ENCODE results near the gene MDFIC2.
"Not testable (repeated sequence)": the region's sequence is repeated elsewhere in the genome, so short reads cannot be mapped to it uniquely, and the experiment has no call there.

The MDFIC2 gene

DNA sequence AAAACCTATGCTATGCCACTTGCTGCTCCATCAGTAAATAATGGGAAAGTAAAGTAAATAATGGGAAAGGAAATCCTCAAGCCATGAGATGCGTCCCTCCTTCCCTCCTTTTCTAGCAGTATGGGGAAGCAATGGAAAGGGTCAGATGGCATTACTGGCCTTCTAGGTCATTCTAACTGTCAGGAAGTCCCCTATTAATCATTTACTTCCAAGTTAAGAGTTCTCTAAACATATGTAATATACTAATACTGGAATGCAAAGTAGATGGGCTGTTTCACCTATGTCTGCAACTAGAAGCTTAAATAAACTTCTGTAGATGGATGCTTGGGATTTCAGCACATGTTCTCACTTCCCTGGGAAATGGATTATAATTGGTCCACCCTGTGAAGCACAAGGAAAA, 55.9 kb downstream of the MDFIC2 start:
- DNase-seq: no peak

DNA sequence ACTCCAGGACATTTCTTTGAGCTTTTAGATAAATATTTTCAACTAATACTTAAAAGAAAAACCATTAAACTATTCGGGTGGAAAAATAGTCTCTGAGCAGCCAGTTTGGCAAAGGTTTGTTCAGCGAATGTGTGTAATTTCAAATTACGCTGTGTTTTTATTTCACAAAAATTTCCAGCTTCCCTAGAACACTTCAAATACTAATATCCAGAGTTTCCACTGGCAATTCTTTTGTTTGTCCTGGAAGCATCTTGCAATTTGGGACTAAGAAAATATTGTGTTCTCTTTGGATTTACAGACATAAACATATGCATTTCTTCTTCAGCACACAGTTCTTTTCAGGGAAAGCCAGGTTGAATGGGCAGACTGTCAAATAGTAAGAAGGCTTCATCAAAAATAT, 61.9 kb downstream of the MDFIC2 start:
- no peak for DNase-seq

DNA sequence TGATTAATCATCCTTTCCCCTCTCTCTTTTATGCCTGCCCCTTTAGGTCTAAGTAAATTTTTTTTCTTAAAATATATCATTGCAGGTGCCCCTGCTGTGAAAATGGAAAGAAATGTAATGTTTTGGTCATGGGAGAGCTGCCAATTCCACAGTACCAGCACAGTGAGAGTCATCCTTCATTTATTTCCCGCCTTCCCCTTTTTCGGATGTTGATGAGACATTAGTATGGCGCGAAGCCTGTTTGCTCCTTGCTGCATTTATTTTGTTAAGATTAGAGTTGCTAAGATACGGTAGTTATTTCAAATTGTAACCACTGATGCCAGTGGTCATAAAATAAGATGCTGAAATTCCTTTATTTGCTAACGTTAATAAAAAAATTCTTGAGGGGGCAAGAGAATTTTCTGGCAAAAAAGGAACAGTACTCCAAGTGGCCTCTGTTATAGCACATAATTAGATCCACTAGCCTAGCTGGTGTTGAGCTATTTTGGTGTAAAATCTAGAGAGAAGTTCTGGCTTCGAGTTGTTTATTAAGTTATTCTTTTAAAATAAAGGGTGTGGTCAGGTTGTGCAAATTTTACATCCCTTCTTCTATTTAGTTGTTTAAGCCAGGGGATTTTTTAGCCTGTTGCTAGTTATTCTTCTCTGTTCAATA, 62.8 kb downstream of the MDFIC2 start:
- no peak for DNase-seq

DNA sequence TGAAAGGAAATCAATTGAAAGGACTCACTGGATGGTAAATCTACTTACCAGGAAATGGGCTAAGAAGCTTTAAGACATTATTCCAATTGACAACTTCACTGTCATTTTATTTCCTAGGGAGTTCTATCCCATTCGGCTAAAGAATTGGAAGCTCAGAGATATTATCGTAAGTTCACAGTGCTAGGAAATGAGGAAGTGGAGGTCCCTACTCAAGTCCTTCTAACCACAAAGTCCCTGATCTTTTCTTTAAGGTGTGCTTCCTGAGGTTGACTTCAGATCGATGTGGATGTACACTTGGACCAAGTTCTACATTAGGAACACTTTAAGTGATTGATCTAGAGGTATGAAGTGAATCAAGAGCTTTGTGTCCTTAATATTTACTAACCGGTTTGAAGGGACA, 63.6 kb downstream of the MDFIC2 start:
- no peak for DNase-seq

DNA sequence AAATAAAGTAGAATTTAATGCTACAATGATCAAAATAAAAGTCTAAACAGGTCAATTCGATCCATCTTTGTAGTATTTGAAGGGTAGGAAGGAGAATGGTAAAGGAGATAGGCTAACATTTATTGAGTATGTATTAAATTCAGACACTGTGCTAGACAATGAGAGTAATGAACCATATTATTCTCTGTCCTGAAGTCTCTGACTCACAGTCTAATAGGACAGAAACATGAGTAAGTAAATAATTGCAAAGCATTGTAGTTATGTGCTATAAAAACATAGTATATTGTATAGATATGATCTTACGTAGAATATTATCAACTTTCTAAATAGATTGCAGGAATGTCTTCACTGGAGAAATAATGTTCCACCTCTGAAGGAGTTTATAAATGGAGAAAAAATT, 64.5 kb downstream of the MDFIC2 start:
- DNase-seq: no peak

DNA sequence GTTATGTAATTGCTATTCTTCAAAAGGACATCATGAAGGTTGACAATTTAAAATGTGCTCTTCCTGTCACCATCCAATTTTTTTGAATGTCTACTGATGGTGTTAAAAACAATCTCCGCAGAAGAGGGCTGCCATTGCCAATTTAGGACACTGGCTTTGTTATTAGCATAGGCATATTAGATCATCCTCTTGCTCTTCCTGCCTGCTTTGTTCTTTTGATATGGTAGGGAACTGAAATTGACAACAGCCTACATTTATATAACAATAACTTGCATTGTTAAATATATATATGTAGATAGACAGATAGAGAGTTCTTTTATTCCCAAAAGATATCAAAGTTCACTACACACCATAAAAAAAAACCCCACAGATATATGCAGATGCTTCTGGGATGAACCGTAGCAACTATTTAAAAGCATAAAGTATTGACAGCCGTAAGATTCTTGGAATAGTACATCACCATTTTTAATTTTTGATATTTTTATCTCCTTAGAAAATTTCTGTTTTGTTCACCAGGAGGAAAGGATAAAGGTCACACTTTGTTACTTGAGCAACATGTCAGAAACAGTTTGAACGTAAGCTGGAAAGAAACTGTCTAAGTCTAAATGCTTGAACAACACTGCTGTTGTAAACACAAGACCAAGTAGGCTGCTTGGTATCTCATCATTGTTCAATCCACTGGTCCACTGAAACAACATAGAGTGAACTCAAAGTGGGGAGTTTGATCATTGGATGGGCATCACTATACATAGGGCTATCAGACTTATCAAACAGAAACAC, 66.5 kb downstream of the MDFIC2 start:
- no peak for DNase-seq

DNA sequence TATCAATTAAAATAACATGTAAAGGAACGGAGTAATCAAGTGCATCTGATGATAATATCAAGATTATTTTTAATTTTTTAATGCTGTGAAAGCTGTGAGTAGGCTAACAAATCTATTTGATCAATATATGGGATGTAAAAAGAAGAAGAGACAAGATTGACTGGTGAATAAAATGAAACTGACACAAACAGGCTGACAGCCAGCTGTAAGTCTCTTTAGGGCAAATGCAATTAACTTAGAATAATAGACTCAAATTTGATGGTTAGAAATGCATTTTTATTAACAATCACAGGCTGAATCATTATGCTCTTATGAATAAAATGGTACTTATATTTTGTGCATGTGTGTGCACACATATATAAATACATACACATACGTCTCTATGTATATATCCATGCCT, 68.0 kb downstream of the MDFIC2 start:
- DNase-seq: no peak

DNA sequence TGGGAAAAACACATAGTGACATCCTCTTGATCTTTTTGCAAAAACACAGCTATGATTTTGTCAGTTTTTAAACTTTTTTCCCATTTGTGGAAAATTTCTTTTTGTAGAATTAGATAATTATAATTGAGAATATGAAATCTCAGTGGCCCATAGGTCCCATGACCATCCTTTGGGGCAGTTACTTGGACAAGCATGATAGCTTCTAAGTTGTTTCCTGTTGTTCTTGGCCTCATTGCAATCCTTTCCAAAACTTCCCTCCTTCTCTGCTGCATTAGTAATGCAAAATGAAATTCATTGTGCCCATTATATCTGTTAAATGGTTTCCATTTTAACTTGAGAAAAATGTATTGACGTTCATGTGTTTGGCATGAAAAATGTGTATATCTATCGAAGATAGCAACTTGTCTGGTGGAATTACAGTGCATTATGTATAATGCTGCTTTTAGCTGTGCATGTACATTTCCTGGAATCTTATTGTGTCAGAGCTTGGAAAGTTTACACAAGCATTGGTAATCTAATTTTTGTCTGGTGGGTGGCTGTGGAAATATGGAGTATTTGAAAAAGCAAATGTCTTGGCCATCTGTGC, 70.0 kb downstream of the MDFIC2 start:
- no peak for DNase-seq

DNA sequence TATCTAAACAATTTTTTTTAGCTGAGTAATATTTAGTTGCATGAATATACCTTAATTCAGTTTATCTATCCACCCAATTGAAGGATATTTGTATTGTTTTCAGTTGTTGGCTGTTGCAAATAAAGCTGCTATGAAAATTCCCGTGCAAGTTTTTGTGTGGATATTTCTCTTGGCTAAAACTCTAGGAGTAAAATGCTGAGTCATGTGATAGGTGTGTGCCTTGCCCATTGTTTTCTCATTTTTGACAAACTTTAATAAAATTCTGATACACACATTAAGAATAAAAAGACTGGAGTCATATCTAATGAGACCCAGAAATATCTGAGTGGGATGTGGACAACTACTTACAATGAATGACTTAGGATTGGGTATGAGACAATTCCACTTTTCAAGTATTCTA, 78.6 kb downstream of the MDFIC2 start:
- DNase-seq: no peak

DNA sequence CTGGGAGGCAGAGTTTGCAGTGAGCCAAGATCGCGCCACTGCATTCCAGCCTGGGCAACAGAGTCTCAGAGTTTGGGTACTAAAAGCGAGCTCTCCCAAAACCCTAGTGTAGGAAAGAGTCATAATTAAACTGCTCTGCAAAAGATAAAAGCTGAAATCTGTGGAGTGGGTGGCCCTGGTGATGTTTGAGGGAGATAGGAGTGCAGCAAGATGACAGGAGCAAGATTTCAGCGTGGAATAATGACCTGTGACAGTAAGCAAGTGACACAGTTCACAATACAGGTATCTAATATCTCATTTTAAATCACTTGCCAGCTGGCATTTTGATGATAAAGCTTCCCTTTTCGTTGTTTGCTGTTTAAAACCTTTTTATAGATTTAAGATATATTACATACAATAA, 79.3 kb downstream of the MDFIC2 start:
- DNase-seq: no peak

DNA sequence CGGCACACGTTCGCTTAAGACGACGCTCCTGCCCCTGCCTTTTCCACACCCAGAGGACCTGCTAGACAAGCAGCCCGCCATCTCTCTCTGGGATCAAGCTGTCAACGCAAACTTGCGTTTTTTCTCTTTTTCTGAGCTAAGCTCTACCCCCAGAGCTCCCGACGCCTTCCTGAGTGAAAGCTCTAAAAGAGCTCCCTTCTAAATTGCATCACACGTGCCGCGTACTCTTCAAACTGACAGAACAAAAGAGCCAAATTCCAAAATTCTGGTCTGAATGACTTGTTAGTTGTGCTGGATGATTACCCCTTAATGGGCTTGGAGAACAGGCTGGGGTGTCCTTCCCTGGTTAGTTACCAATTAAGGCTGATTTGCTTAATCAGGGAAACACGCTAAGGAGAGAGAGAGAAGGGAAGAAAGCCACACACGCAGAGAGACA, 81.2 kb downstream of the MDFIC2 start:
- no peak for DNase-seq

DNA sequence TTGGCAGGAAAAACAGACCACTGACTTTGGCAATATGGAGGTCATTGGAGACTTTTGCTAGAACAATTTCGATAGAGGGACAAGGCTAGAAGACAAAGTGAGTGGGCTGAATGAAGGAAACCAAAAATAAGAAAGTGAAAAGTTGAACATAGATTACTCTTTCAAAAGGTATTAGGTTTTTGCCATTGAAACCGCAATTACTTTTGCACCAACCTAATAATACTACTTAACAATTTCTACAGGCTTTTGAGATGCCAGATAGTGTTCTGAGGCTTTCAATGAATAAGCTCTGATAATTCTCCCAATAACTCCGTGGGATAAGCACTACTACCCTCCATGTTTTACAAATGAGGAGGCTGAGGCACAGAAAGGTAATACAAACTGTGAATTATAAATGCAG, 85.0 kb downstream of the MDFIC2 start:
- no peak for DNase-seq

DNA sequence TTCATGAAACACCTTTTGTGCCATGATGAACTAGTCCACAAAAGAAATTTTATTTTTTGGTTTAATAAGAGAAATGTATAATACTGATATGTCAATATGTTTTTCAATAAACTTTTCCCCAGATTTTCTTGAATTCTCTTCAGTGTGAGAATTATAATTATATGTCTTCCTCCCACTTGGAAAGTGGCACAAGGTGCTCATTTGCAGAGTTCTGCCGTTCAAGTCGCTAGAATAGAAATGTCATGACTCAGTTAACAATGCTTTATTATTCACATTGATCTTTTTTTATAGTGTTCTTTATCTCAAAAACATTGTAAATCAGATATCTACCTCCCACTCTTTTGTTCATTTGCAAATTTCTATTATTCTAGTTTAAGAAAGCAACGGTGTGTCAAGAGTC, 87.3 kb downstream of the MDFIC2 start:
- no peak for DNase-seq

DNA sequence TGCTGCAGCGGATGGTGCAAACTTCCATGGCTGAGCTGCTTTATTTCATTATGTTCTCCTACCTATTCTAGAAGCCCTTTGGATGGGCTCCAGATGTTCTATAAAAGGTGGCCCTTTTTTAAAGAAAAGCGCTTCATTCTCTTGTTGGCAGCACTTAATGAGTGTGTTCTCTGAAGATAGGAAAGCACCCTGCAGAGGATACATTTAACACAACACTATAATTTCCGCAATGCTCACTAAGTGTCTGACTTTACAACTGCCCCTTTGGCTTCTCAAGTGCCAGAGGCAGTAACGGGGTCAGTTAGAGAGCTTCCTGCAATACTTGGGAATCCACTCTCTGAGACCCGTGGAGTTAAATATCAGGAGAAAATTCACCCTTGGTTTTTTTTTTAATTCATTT, 88.1 kb downstream of the MDFIC2 start:
- no peak for DNase-seq

DNA sequence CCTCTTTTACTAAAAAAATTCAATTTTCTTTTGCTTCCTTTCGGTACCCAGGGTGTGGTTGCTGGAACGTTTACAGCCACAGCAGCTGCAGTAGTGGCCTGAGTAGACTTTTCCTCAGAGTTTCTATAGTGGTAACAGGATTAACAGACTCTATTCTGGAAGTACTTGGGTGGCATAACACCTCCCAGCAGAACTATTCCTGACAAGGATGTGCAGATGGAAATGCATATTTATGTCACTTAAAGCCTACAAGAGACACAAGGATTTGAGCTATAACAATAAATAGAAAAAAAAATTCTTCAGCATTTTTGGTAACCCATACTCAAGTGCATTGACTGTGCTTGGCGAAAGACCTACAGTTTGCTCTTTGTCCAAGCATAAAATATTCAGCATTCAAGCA, 94.0 kb downstream of the MDFIC2 start:
- no peak for DNase-seq

DNA sequence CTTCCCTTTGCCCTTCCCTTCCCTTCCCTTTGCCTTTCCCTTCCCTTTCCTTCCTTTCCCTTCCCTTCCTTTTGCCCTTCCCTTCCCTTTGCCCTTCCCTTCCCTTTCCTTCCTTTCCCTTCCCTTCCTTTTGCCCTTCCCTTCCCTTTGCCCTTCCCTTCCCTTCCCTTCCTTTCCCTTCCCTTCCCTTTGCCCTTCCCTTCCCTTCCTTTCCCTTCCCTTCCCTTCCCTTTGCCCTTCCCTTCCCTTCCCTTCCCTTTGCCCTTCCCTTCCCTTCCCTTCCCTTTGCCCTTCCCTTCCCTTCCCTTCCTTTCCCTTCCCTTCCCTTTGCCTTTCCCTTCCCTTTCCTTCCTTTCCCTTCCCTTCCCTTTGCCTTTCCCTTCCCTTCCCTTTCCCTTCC, 101.2 kb downstream of the MDFIC2 start:
- DNase-seq: not testable (repeated sequence)

DNA sequence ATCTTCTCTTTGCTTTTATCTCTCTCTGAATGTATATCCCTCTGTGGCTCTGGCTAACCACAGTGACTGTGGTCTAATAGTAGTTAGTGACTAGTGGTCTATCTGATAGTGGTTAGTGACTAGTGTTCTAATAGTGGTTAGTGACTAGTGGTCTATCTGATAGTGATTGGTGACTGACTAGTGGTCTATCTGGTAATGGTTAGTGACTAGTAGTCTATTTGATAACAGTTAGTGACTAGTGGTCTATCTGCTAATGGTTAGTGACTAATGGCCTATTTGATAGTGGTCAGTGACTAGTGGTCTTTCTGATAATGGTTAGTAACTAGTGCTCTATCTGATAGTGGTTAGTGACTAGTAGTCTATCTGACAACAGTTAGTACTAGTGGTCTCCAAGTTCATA, 110.5 kb downstream of the MDFIC2 start:
- no peak for DNase-seq

DNA sequence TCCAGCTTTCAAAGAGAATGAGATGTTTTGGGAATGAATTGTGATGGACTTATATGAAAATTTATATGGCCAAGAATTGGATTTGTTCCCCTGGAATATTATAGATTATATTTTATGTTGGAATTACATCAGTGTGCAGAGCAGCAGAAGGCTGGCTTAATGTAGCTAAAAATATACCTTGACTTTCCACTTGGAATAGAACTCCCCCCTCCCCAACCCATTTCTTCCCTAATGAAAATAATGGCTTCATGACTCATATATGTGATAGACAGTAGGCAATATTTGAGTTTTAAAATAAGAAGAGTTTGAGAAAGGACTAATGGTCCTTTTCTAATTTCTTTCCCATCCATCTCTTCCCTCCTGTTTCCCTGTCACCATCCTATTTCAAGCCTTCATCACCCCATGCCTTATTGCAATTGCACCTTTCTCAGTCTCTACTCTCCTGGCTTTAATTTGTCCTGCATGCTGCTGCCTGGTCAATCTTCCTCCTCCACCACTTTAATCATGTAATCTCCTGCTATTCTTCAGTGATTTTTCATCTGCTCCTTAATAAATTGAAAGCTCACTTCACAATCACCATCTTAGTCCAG, 122.5 kb downstream of the MDFIC2 start:
- DNase-seq: no peak

DNA sequence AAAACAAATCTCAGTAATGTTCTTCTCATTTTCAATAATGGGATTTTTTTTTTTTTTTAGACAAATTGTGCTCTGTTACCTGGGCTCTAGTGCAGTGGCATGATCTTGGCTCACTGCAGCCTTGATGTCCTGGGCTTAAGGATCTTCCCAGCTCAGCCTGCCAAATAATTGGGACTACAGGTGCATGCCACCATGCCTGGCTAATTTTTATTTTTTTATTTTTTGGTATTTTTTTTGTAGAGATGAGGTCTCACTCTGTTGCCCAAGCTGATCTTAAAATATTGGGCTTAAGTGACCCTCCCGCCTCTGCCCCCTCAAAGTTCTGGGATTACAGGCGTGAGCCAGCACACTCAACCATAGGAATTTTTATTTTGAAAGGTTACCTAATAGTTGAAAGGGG, 126.2 kb downstream of the MDFIC2 start:
- no peak for DNase-seq

DNA sequence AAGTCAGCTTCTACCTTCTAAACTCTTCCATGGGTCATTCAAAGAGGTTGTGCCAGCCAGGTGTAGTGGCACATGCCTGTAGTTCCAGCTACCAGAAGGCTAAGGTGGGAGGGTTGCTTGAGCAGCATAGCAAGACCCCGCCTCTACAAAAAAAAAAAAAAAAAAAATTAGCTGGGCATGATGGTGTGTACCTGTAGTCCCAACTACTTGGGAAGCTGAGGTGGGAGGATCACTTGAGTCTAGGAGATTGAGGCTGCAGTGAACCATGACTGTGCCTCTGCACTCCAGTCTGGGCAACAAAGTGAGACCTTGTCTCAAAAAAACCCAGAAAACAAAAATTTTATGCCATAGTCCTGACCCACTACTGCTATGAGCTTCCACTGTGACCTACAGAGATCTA, 126.8 kb downstream of the MDFIC2 start:
- DNase-seq: no peak

DNA sequence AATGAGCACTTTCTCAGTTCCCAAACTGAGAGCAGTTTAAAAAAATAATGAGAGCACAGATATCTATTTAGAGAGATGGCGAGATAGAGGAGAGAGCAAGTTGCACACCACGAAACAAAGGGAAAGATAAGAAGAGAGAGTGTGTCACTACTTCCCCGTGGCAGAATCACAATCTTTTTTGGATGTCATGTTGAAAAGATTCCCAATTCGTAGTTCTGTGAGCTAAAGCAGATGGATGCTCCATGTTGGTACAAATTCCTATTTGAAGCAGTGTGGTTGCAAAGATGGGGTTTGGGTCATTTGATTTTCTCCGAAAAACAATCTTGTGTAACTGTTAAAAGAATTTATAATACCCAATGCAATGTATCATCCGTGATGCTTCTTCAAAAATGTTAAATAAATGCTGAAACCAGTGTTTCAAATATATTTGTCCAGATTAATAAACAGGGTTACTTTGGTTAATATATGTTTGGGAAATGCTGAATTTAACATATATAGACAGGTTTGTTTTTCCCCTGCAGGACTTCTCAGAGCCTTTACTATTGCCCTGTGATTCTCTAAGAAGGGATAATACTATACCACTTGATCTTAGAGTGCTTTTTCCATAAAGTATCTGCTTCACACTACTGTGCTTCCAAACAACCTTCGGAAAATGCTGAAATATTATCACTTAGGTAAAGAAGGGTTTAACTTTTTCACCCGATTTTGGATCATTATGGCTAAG, 128.5 kb downstream of the MDFIC2 start:
- no peak for DNase-seq

DNA sequence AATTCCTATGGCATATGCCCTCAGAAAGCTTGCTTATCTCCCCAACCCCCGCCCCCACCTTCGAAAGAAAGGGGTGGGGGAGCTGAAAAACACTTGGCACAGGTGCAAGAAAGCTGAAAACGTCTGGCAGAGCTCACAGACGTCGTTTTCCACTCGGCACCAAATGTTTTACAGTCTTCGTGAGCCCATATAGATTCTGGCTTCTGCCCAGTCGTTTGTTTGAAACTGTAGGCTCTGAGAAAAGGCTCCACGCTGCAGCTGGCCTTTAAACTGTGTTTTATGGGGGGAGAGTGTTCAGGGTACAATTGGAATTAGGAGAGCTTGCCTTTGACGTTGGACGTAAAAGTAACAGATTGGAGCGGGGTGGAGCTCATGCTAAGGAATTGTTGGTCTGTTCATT, 130.3 kb downstream of the MDFIC2 start:
- DNase-seq: no peak

DNA sequence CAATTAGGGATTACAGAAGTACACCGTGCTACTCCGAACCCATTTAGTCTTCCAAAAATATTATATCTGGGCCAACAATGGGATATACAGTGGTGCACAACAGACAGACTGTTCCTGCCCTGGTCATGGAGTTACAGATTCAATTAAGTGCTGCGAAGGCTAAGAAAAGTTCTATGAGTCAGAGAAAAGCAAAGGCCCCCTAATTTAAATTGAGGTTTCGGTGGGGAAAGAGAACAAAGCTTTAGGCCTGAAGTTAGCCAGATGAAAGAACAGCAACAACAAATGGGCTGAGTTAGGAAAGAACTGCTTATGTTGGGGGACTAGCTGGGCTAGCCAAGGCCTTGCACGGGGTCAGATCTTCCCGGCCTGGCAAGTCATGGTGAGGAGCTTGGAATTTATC, 131.8 kb downstream of the MDFIC2 start:
- DNase-seq: no peak
